H1 (cell line): Measurements from ENCODE around the gene FDPS. TPM values are rescaled to one million over a fixed set of nuclear protein-coding genes. Genes with fewer than 3 reads are reported as not detected.

Experiments
- CTCF ChIA-PET: fragments of 300-600 bp; sonication (Branson Sonifier 250); formaldehyde crosslinking; loops from one replicate; lab custom pipeline; 2021; ENCODE audit not compliant: partially characterized antibody; lab: Charles Lee
- POLR2A ChIA-PET: fragments of 300-600 bp; sonication (Branson Sonifier 250); formaldehyde crosslinking; loops from one replicate; lab custom pipeline; 2021; ENCODE audit warnings: inconsistent platforms; ENCODE audit not compliant: partially characterized antibody; lab: Charles Lee
- DNase-seq, 2 experiments: peaks; one replicate each; pipeline versions ENCODE4 v3.0.0 to v3.0.0-alpha.2; 2010 to 2022; ENCODE audit warnings: low spot score in 2 of 2, low read depth in 1 of 2, mixed read lengths in 1 of 2
- FAIRE-seq: peaks from 2 replicates; lab custom pipeline; 2011; peaks lifted over from hg19 to GRCh38; lab: Jason Lieb, UNC
- H2AFZ ChIP-seq: 2 replicates; pipeline ENCODE4 v1.8.1; 2012; ENCODE audit warnings: low read length, inconsistent platforms
- H2AK5ac ChIP-seq: 2 replicates; pipeline ENCODE4 v1.6.1; 2013; ENCODE audit warnings: low read depth, low read length
- H2BK120ac ChIP-seq: replicated peaks from 2 replicates; pipeline ENCODE3; 2013; ENCODE audit warnings: low read depth, low read length, inconsistent platforms
- H2BK12ac ChIP-seq: 2 replicates; pipeline ENCODE4 v1.6.1; 2013; ENCODE audit warnings: low read depth, low read length
- H2BK15ac ChIP-seq: 2 replicates; pipeline ENCODE4 v1.6.1; 2013; ENCODE audit warnings: low read length
- H2BK20ac ChIP-seq: 2 replicates; pipeline ENCODE4 v1.6.1; 2013; ENCODE audit warnings: low read length
- H2BK5ac ChIP-seq: 2 replicates; pipeline ENCODE4 v1.6.1; 2013; ENCODE audit warnings: low read depth, low read length
- H3K14ac ChIP-seq: 2 replicates; pipeline ENCODE4 v1.6.1; 2013; ENCODE audit warnings: inconsistent platforms; ENCODE audit not compliant: insufficient read length
- H3K18ac ChIP-seq: 2 replicates; pipeline ENCODE4 v1.6.1; 2013; ENCODE audit warnings: low read length; ENCODE audit errors: extremely low read depth
- H3K23ac ChIP-seq: 2 replicates; pipeline ENCODE4 v1.6.1; 2013; ENCODE audit warnings: inconsistent platforms; ENCODE audit not compliant: insufficient read length
- H3K23me2 ChIP-seq: 2 replicates; pipeline ENCODE4 v1.6.1; 2013; ENCODE audit warnings: low read depth, low read length
- H3K27ac ChIP-seq: 2 replicates; pipeline ENCODE4 v1.6.1; 2011; ENCODE audit warnings: low read depth, low read length, inconsistent platforms
- H3K27me3 ChIP-seq, 4 experiments: replicated peaks in 1 of 4; 1 replicate in 1 of 4; 2 replicates in 3 of 4; pipeline versions ENCODE4 v1.6.1 to v1.8.1; 2011 to 2013; ENCODE audit warnings: low read length in 3 of 4, mild to moderate bottlenecking in 3 of 4, inconsistent platforms in 2 of 4, mixed read lengths in 2 of 4, moderate library complexity in 1 of 4; ENCODE audit not compliant: control insufficient read depth in 3 of 4, insufficient read depth in 3 of 4; ENCODE audit errors: extremely low read depth in 1 of 4
- H3K36me3 ChIP-seq, 4 experiments: 2 replicates each; pipeline versions ENCODE4 v1.6.1 to v1.8.1; 2011 to 2013; ENCODE audit warnings: mild to moderate bottlenecking in 4 of 4, low read length in 3 of 4, moderate library complexity in 2 of 4, control low read depth in 1 of 4, inconsistent platforms in 1 of 4; ENCODE audit not compliant: insufficient read depth in 4 of 4, control insufficient read depth in 2 of 4
- H3K4ac ChIP-seq: replicated peaks from 2 replicates; pipeline ENCODE3; 2013; ENCODE audit warnings: low read length, low read depth, mixed read lengths, inconsistent platforms; ENCODE audit not compliant: insufficient read length
- H3K4me1 ChIP-seq, 4 experiments: replicated peaks in 1 of 4; 1 replicate in 1 of 4; 2 replicates in 3 of 4; pipeline versions ENCODE4 v1.6.1 to v1.8.1; 2011 to 2013; ENCODE audit warnings: low read length in 3 of 4, inconsistent platforms in 2 of 4, mixed read lengths in 1 of 4; ENCODE audit not compliant: insufficient read depth in 4 of 4, control insufficient read depth in 3 of 4
- H3K4me2 ChIP-seq, 2 experiments: 2 replicates each; pipeline versions ENCODE4 v1.6.1 to v1.8.1; 2011 to 2013; ENCODE audit warnings: low read depth in 2 of 2, low read length in 2 of 2, control low read depth in 1 of 2, inconsistent platforms in 1 of 2, mild to moderate bottlenecking in 1 of 2; ENCODE audit not compliant: insufficient read depth in 1 of 2
- H3K4me3 ChIP-seq, 4 experiments: fragments of 200-600, 300-600 bp in 1 of 4; sonication (generic), shearing (Covaris generic), sonication (Bioruptor Twin) in 1 of 4; 2 replicates each; pipeline versions ENCODE4 v1.5.1 to v1.8.1; 2011 to 2016; ENCODE audit warnings: low read length in 4 of 4, low read depth in 3 of 4, control low read depth in 2 of 4, inconsistent platforms in 2 of 4, mild to moderate bottlenecking in 2 of 4, mixed read lengths in 1 of 4, moderate library complexity in 1 of 4; ENCODE audit not compliant: insufficient read depth in 2 of 4; ENCODE audit errors: extremely low read depth in 1 of 4
- H3K56ac ChIP-seq: replicated peaks from 2 replicates; pipeline ENCODE3; 2013; ENCODE audit warnings: low read depth, mild to moderate bottlenecking, mixed read lengths, low read length, inconsistent platforms; ENCODE audit not compliant: insufficient read length
- H3K79me1 ChIP-seq: 2 replicates; pipeline ENCODE4 v1.6.1; 2013; ENCODE audit warnings: low read depth, low read length, control low read depth
- H3K79me2 ChIP-seq, 2 experiments: 2 replicates each; pipeline versions ENCODE4 v1.6.1 to v1.8.1; 2012 to 2013; ENCODE audit warnings: low read length in 2 of 2, mild to moderate bottlenecking in 2 of 2, inconsistent platforms in 1 of 2; ENCODE audit not compliant: insufficient read depth in 2 of 2, control insufficient read depth in 1 of 2
- H3K9ac ChIP-seq, 4 experiments: replicated peaks in 1 of 4; 1 replicate in 1 of 4; 2 replicates in 3 of 4; pipeline versions ENCODE4 v1.6.1 to v1.8.1; 2011 to 2013; ENCODE audit warnings: low read depth in 3 of 4, low read length in 3 of 4, control low read depth in 2 of 4, mild to moderate bottlenecking in 2 of 4, moderate library complexity in 2 of 4, inconsistent platforms in 1 of 4; ENCODE audit errors: extremely low read depth in 1 of 4
- H3K9me3 ChIP-seq, 2 experiments: 2 replicates each; pipeline versions ENCODE4 v1.6.1 to v1.8.1; 2012 to 2013; ENCODE audit warnings: mild to moderate bottlenecking in 2 of 2, moderate library complexity in 2 of 2, control low read depth in 1 of 2, inconsistent platforms in 1 of 2, low read depth in 1 of 2, low read length in 1 of 2, mixed read lengths in 1 of 2; ENCODE audit not compliant: insufficient read depth in 2 of 2
- H4K20me1 ChIP-seq, 2 experiments: replicated peaks in 1 of 2; 2 replicates each; pipeline versions ENCODE3 to v1.8.1; 2011 to 2013; ENCODE audit warnings: inconsistent platforms in 2 of 2, low read length in 2 of 2, mild to moderate bottlenecking in 1 of 2; ENCODE audit not compliant: insufficient read depth in 2 of 2, control insufficient read depth in 1 of 2
- H4K5ac ChIP-seq: 2 replicates; pipeline ENCODE4 v1.6.1; 2013; ENCODE audit warnings: low read length, low read depth, mixed read lengths, inconsistent platforms; ENCODE audit not compliant: insufficient read length
- H4K8ac ChIP-seq: 2 replicates; pipeline ENCODE4 v1.8.0; 2013; ENCODE audit warnings: mild to moderate bottlenecking, moderate library complexity, low read length, inconsistent platforms; ENCODE audit not compliant: insufficient read depth; ENCODE audit errors: extremely low read depth
- H4K91ac ChIP-seq: replicated peaks from 2 replicates; pipeline ENCODE3; 2013; ENCODE audit warnings: low read length, mixed read lengths, inconsistent platforms; ENCODE audit not compliant: insufficient read length
- E2F6 ChIP-seq: IDR thresholded peaks from 2 replicates; pipeline ENCODE4 v1.6.1; 2012; ENCODE audit warnings: inconsistent platforms
- EZH2 ChIP-seq: fragments of 200-600 bp; sonication (generic); IDR thresholded peaks from 2 replicates; pipeline ENCODE4 v1.7.1; 2012; ENCODE audit warnings: low read depth, mild to moderate bottlenecking, moderate library complexity, low read length, inconsistent platforms; ENCODE audit not compliant: severe bottlenecking
- FOSL1 ChIP-seq: IDR thresholded peaks from 2 replicates; pipeline ENCODE4 v1.6.1; 2011; ENCODE audit warnings: mild to moderate bottlenecking, low read depth, low read length, moderate library complexity; ENCODE audit not compliant: insufficient read depth
- JUND ChIP-seq: IDR thresholded peaks from 2 replicates; pipeline ENCODE4 v1.6.1; 2011; ENCODE audit warnings: mild to moderate bottlenecking, improper control_type of control experiment, low read length
- PHF8 ChIP-seq: fragments of 200-600 bp; sonication (generic); conservative IDR thresholded peaks from 2 replicates; pipeline ENCODE4 v1.7.1; 2012; ENCODE audit warnings: low read depth, mild to moderate bottlenecking, inconsistent platforms, low read length, moderate library complexity
- POLR2A ChIP-seq, 2 experiments: IDR thresholded peaks; 1 replicate in 1 of 2; 2 replicates in 1 of 2; pipeline ENCODE4 v1.6.1; 2011; ENCODE audit warnings: low read depth in 2 of 2, low read length in 2 of 2, mild to moderate bottlenecking in 2 of 2; ENCODE audit errors: control extremely low read depth in 1 of 2
- TAF7 ChIP-seq: optimal IDR thresholded peaks from 2 replicates; pipeline ENCODE3; 2011; ENCODE audit warnings: low read depth, mild to moderate bottlenecking, inconsistent platforms, low read length, moderate library complexity, borderline replicate concordance
- WGBS, 2 experiments: shearing (Covaris generic) in 1 of 2; methylation state at CpG; one replicate each; pipeline versions ENCODE4 v1.1.6 to v1.1.7; 2013 to 2015; ENCODE audit warnings: low lambda C conversion rate in 2 of 2, mixed read lengths in 2 of 2, inconsistent platforms in 1 of 2, low coverage in 1 of 2, missing lambda C conversion rate in 1 of 2; ENCODE audit not compliant: insufficient replicate concordance in 2 of 2, insufficient coverage in 1 of 2, insufficient read length in 1 of 2; ENCODE audit errors: extremely low coverage in 1 of 2, missing lambda C conversion rate in 1 of 2; 5-methylcytosine and 5-hydroxymethylcytosine counted together
- polyA plus RNA-seq, 7 experiments: library from polyadenylated mRNA; depleted of rRNA in 3 of 7; stranded (reverse) in 5 of 7; unstranded in 2 of 7; fragments of >200 nt in 5 of 7; fragments of 200-250 nt in 2 of 7; gene quantifications; 1 replicate in 5 of 7; 2 replicates in 1 of 7; 4 replicates in 1 of 7; pipeline versions ENCODE4 v1.2.1 to v1.2.3, GENCODE V29; 2011 to 2013; ENCODE audit warnings: missing spikeins in 2 of 7, mixed read lengths in 2 of 7
- total RNA-seq: library from RNA; stranded (reverse); fragmentation: NEBNext Ultra II Directional; extraction: Animal tissue kit (Norgen Biotek cat#: 25700); gene quantifications from 2 replicates; pipeline ENCODE4 v1.2.1, GENCODE V29; 2021

The FDPS gene
- total and polyA plus RNA-seq, 2 of the 8 experiments (the other 6 are each of a cell fraction or from before 2014, with no cell fraction given): 267 to 368 TPM

- Histone ChIP-seq H3K27ac (no peak within 1 kb of the TSS), H3K4me2 (peak within 1 kb of the TSS; percentile 73 to 97), H3K9ac (peak within 1 kb of the TSS in 2 of 4 experiments; percentile 8 to 20; a peak in 3 of 7 replicates), H3K4ac (no peak within 1 kb of the TSS), H3K14ac (no peak within 1 kb of the TSS), H2BK15ac (0 out of 2 replicates have a peak within 1 kb of the TSS, but pooled peaks have one; percentile 29), H3K23me2 (peaks cover 16% of the 10 kb centered on the region; the same call in 1 of the 2 replicates), H3K9me3 (no peaks in the 10 kb centered on the region), H2BK12ac (peak within 1 kb of the TSS; percentile 60; the same call in 1 of the 2 replicates), H3K27me3 (peaks cover 0 to 5% (median 3%) of the 10 kb centered on the region in 4 experiments; a peak in 4 of 7 replicates), H4K5ac (no peak within 1 kb of the TSS), H3K36me3 (peaks cover 4 to 25% (median 16%) of the 10 kb centered on the region in 4 experiments; a peak in 6 of 8 replicates), H3K79me1 (no peaks in the 10 kb centered on the region), H3K4me3 (peak within 1 kb of the TSS; percentile 42 to 94 (median 76)), H2AFZ (no peak within 1 kb of the TSS), H2AK5ac (no peak within 1 kb of the TSS; the same call in 1 of the 2 replicates), H4K91ac (no peak within 1 kb of the TSS), H2BK120ac (no peak within 1 kb of the TSS), H3K56ac (no peak within 1 kb of the TSS), H4K8ac (0 out of 2 replicates have a peak within 1 kb of the TSS, but pooled peaks have one; percentile 22), H3K18ac (peak within 1 kb of the TSS; percentile 72), H3K4me1 (peaks cover 8 to 26% (median 14%) of the 10 kb centered on the region in 4 experiments; a peak in 6 of 7 replicates), H3K79me2 (peaks cover 0 to 4% of the 10 kb centered on the region in 2 experiments; a peak in 1 of 4 replicates), H2BK5ac (peak within 1 kb of the TSS; percentile 60), H2BK20ac (no peak within 1 kb of the TSS), H3K23ac (no peak within 1 kb of the TSS), H4K20me1 (peaks cover 8 to 18% of the 10 kb centered on the region in 2 experiments)
- 8% methylated on average over 49 of the region's 51 CpGs; no CpG with 5 or more reads in 1 of the 2 experiments for WGBS, 2 experiments
- DNase-seq (peak; percentile 44 to 95), FAIRE-seq (peak; percentile 81)
- POLR2A ChIA-PET: interaction anchor here (0.6 to 4.6 kb wide), 27 partner anchors 8 to 148 kb away, joined by 3 to 21 read pairs (median 4); partner anchors contain the start of genes CLK2, FDPS, HCN3 and KRTCAP2
- CTCF ChIA-PET: interaction anchor here (0.8 to 15.0 kb wide), 15 partner anchors 9 to 128 kb away, joined by 3 to 227 read pairs (median 5); partner anchors contain the start of genes CLK2, ENTREP3, FDPS and HCN3
- TF ChIP-seq FOSL1 (no peak), EZH2 (no peak), JUND (no peak), E2F6 (no peak), PHF8 (0 out of 2 replicates have a peak, but pooled peaks have one; percentile 24), POLR2A (IDR thresholded peaks at IDR 0.05; ENCODE audit: control extremely low read depth in 1 of 2, low read depth in 2 of 2, low read length in 2 of 2) (peak in 1 of 2 experiments; percentile 54; a peak in 1 of 3 replicates), TAF7 (no peak)
Observed at GRCh38 chr1:155320661-155321617, 12.3 kb downstream of the FDPS start, which contains the start of gene RUSC1. Gene RUSC1, plus strand, starts transcription at chr1:155320894. Its CDS starts 880 bp downstream, at chr1:155321774.
